ENCODE data around the gene LAMA2. TPM values are rescaled to one million over a fixed set of nuclear protein-coding genes. Genes with fewer than 3 reads are reported as not detected.

The LAMA2 gene
- total RNA-seq, 1 experiment from 2014 or later = 0.28 TPM

GRCh38 chr6:129073051-129073450, 190.1 kb downstream of the LAMA2 start:
- Histone ChIP-seq H3K4me1 (ENCODE audit: control insufficient read depth, insufficient read depth, low read length) (no peaks in the 10 kb centered on the region), H3K27me3 (ENCODE audit: control insufficient read depth, insufficient read depth, low read length) (no peaks in the 10 kb centered on the region), H3K4me3 (ENCODE audit: low read depth in 2 of 2, low read length in 2 of 2) (no peak overlapping the region), H3K27ac (ENCODE audit: low read length) (no peak overlapping the region), H3K9me3 (ENCODE audit: control insufficient read depth, insufficient read depth, low read depth, low read length) (no peaks in the 10 kb centered on the region), H3K36me3 (ENCODE audit: control insufficient read depth, insufficient read depth, low read length) (no peaks in the 10 kb centered on the region)
- TF ChIP-seq SIN3A (IDR thresholded peaks at IDR 0.05; ENCODE audit: borderline replicate concordance, insufficient read depth, low read depth, low read length) (no peak), POLR2AphosphoS5 (IDR thresholded peaks at IDR 0.05; ENCODE audit: low read depth, low read length) (no peak), REST (IDR thresholded peaks at IDR 0.05; ENCODE audit: insufficient read depth in 1 of 2, low read depth in 2 of 2, low read length in 1 of 2) (no peak), TCF7L2 (IDR thresholded peaks at IDR 0.05; ENCODE audit: low read depth, low read length) (no peak), CTCF (IDR thresholded peaks at IDR 0.05) (no peak)
- no TSS peak for BruUV-seq (replicated peaks)
- in situ Hi-C loops (cut with HindIII; ENCODE audit: low pct_unique_long_range_greater_than_20kb, low sequenced_read_pairs) = no loop called here
- CTCF ChIA-PET = no interaction called here
- ATAC-seq (no peak), DNase-seq (ENCODE audit: low read depth, low spot score) (no peak)
- intact Hi-C loops (cut with micrococcal nuclease; ENCODE audit: unreplicated experiment) = no loop called here
- POLR2A ChIA-PET = no interaction called here

- no peaks in the 10 kb centered on the region for H3K9me3 ChIP-seq (ENCODE audit: control insufficient read depth, insufficient read depth, low read depth, low read length)
- BruUV-seq (replicated peaks) = no TSS peak
- CTCF ChIA-PET = no interaction called here
- no peaks in the 10 kb centered on the region for H3K4me1 ChIP-seq (ENCODE audit: control insufficient read depth, insufficient read depth, low read length)
- DNase-seq (ENCODE audit: low read depth, low spot score) = no peak
- H3K36me3 ChIP-seq (ENCODE audit: control insufficient read depth, insufficient read depth, low read length) = no peaks in the 10 kb centered on the region
- ATAC-seq = no peak
- intact Hi-C loops (cut with micrococcal nuclease; ENCODE audit: unreplicated experiment) = no loop called here
- H3K27ac ChIP-seq (ENCODE audit: low read length) = no peak overlapping the region
- POLR2A ChIA-PET = no interaction called here
- TF ChIP-seq CTCF (IDR thresholded peaks at IDR 0.05) (no peak), REST (IDR thresholded peaks at IDR 0.05; ENCODE audit: insufficient read depth in 1 of 2, low read depth in 2 of 2, low read length in 1 of 2) (no peak), SIN3A (IDR thresholded peaks at IDR 0.05; ENCODE audit: borderline replicate concordance, insufficient read depth, low read depth, low read length) (no peak), POLR2AphosphoS5 (IDR thresholded peaks at IDR 0.05; ENCODE audit: low read depth, low read length) (no peak)
- in situ Hi-C loops (cut with HindIII; ENCODE audit: low pct_unique_long_range_greater_than_20kb, low sequenced_read_pairs) = no loop called here
- no peak overlapping the region for H3K4me3 ChIP-seq (ENCODE audit: low read depth in 2 of 2, low read length in 2 of 2)
- H3K27me3 ChIP-seq (ENCODE audit: control insufficient read depth, insufficient read depth, low read length) = no peaks in the 10 kb centered on the region
Observed at GRCh38 chr6:129073691-129074395, 190.9 kb downstream of the LAMA2 start.
